KBM-7 (cell line): ENCODE measurements around the gene OR52H1.

Source experiments
- DNase-seq: peaks from one replicate; pipeline ENCODE4 v3.0.0-alpha.2; 2015
- in situ Hi-C: fragments of 300-500 bp; cut with MboI; formaldehyde crosslinking; loops from 2 replicates; pipeline ENCODE4 v1.14.3; 2020; ENCODE audit warnings: low sequenced_read_pairs, low pct_unique_long_range_greater_than_20kb, mixed read lengths

Gene OR52H1

DNA sequence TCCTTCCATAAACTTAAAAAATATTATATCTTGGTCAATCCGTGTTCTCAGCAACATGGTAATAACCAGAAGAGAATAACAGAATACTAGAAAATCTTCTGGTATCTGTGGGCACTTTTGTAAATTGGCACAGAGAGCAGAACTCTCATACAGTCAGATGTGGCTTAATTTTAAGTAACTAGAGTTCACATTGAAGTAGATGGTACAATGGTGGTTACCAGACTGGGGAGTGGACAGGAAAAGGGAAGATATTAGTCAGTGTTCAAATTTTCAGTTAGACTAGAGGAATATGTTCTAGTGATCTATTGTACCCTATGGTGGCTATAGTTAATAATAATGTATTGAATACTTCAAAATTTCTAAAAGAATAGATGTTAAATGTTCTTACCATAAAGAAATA, 6.9 kb downstream of the OR52H1 start:
- DNase-seq = no peak
- in situ Hi-C loops = no loop called here

- DNase-seq = no peak
- in situ Hi-C loops = no loop called here
Observed at GRCh38 chr11:5536482-5536881, 11.9 kb downstream of the OR52H1 start.

- in situ Hi-C loops = no loop called here
- DNase-seq = no peak
Observed at GRCh38 chr11:5534046-5534445, 14.3 kb downstream of the OR52H1 start.

DNA sequence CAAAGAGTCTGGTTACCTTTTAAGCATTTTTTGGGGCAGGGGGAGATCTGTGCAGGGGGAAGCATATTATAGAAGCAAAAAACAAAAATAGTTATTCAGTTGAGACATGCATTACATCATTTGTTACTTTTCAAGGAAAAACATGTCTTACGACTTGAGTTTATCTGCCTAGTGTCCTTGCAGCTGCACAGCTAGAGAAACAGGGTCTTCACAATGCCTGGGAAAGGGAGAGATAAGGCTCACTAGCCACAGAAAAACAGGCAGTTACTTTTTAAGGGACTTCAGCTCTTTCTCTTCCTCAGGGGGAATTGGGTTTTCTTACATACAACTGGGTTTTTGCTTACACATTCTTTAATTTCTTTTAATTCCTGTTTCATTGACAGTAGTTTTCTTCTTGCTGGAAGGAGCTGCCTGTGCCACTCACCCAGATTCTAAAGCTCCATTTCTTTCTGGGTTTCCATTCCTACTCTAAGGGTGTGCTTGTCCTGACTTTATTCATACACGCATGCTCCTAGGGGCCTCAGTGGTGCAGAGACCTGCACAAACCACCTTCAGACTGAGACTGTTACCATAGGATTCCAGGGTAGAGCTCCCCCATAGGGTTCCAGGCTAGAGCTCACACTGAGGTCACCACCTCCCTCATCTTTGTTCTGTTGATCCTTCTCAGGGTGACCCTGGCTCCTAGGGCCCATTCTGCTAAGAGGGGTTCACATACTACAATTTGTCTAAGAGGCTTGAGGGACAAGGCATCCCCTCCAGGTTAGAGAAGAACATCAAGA, 17.1 kb downstream of the OR52H1 start:
- in situ Hi-C loops = no loop called here
- no peak for DNase-seq

DNA sequence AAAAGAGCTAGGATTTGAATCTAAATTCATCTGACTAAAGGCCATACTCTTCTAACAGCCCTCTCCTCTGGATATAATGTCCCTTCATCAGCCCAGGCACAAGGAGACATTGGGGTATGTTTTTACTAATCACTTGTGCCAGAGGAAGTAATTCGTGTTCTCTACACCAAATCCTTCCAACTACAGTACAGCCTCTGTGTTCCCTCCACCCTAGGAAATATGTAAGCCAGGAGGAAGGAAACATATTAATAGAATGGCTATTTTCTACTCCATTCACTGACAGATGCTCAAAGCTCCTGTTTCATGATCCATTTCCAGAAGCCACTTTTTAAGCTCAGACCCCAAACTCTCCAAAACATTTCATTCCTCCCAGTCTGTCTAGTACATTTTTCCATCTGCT, 19.8 kb downstream of the OR52H1 start:
- DNase-seq = no peak
- in situ Hi-C loops = no loop called here

GRCh38 chr11:5527716-5528115, 20.6 kb downstream of the OR52H1 start:
- in situ Hi-C loops = no loop called here
- no peak for DNase-seq

DNA sequence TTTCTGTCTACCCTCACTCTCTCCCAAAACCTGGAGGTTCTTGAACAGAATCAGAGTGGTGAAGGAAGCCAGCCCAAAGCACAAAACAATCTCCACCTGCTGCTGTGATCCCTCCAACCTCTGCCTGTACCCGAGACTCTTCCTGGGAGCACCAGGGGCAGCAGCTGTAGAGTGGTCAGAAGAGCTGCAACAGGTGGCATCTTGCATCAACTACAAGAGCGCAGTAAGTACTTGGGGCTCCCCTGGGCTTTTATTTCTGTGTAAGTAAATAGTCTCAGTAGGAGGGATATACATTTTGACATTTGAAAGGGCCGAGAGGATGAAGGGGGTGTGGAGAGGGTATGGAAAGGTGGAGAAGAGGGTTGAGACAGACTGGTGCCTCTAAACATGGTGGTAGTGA, 23.6 kb downstream of the OR52H1 start:
- DNase-seq = no peak
- in situ Hi-C loops = no loop called here

GRCh38 chr11:5522308-5522707, 26.0 kb downstream of the OR52H1 start:
- DNase-seq = no peak

DNA sequence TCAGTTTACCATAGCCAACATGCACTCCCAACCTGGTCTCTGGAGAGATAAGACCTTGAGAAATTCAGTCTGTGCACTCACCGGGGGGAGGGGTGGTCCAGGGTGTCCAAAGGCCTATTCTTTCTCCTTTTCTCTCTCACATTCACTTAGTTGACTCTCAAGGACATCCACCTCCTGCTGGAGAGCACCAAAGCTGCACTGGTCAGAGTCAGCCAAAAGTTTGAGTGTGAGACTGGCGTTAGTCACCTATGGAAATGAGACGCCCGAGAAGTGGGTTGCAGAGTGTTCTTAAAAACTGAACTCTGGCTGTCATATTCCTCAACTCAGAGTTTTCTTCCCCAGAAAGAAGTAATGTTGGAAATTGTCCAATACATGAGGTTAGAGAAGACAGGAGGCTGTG, 26.8 kb downstream of the OR52H1 start:
- no peak for DNase-seq
- in situ Hi-C loops = no loop called here

More at GRCh38 chr11:5522308-5522707, 26.0 kb downstream of the OR52H1 start:
- in situ Hi-C loops = no loop called here

DNA sequence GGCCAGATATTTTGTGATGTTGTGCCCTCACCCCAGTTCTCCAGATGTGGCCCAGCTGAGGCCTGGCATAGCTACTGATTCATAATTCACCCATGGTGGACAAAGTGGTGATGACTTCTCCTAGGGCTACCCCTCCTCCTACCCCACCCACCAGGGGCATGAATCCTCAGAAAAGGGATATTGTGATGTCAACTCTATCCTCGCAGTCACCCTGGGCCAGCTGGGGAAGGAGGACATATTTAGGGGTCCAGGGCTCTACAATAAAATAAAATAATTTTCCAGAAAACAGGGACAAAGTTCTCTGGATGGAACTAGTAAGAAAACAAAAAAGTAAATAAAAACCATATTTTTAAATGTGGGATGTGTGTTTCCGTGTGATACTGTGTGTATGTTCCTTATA, 31.7 kb downstream of the OR52H1 start, which contains the start of gene UBQLNL:
Gene UBQLNL (minus strand): TSS at position 101 of the 400 bp plus-strand sequence. CDS start 258 bp downstream, outside the sequence.
- in situ Hi-C loops = no loop called here

DNA sequence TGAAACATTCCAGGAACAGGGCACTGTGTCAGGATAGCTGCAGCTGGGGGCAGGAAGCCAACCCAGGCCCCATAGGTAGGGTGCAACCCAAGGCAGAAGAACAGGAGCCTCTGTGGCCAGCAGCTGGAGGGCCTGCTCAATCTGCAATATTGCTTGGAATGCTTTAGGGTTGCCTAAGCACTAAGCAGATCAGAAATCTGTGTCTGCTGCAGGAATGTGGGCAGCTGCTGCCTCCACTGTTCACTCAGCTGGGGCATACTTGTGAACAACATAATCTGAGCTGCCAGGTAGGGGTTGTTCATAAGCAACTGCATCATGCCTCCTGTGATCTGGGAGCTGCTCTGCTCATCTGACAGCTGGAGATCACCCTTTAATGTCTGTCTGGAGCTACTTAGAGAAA, 33.5 kb downstream of the OR52H1 start:
- in situ Hi-C loops = no loop called here
- no peak for DNase-seq

More for the DNA sequence above, 31.7 kb downstream of the OR52H1 start, which contains the start of gene UBQLNL:
- no peak for DNase-seq

GRCh38 chr11:5509803-5510202, 38.5 kb downstream of the OR52H1 start, which contains the start of gene UBQLN3:
TSS of gene UBQLN3 (minus strand) at chr11:5509957. CDS start at chr11:5509558, 399 bp downstream.
- in situ Hi-C loops = no loop called here
- DNase-seq = no peak

GRCh38 chr11:5508605-5509004, 39.7 kb downstream of the OR52H1 start:
- in situ Hi-C loops = no loop called here
- no peak for DNase-seq

GRCh38 chr11:5507933-5508305, 40.4 kb downstream of the OR52H1 start:
- in situ Hi-C loops = no loop called here
- no peak for DNase-seq

GRCh38 chr11:5507177-5507932, 41.0 kb downstream of the OR52H1 start:
- in situ Hi-C loops = no loop called here
- no peak for DNase-seq

DNA sequence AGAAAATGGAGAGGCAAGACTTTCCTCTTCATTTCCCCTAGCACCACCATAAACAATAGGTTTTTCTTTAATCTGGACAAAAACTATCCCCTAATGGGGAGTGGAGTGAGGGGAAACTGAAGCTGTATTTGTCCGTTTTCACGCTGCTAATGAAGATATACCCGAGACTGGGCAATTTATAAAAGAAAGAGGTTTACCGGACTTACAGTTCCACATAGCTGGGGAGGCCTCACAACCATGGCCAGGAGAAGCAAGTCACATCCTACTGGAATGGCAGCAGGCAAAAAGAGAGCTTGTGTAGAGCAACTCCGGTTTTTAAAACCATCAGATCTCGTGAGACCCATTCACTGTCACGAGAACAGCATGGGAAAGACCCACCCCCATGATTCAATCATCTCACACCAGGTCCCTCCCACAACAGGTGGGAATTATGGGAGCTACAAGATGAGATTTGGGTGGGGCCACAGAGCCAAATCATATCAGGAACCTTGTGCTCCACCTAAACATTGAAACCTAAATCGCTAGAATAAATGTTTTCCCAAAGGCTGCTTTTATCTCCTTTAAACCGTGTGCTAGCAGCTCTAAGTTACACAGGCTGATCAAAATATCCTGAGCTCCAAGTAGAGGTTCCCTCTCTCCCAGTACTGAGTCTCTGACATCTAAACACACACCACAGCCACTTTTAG, 42.8 kb downstream of the OR52H1 start:
- DNase-seq = no peak
- in situ Hi-C loops = no loop called here

- DNase-seq = no peak
- in situ Hi-C loops = no loop called here
Observed at GRCh38 chr11:5504403-5504921, 43.9 kb downstream of the OR52H1 start.

GRCh38 chr11:5500393-5500801, 47.9 kb downstream of the OR52H1 start:
- in situ Hi-C loops = no loop called here

GRCh38 chr11:5499671-5500070, 48.7 kb downstream of the OR52H1 start:
- DNase-seq = no peak
- in situ Hi-C loops = no loop called here

More at GRCh38 chr11:5500393-5500801, 47.9 kb downstream of the OR52H1 start:
- DNase-seq = no peak
